Iris pigment epithelial cell (primary cell): ENCODE data around the gene CCDC183.
"Not testable (repeated sequence)": the region's sequence is repeated elsewhere in the genome, so short reads cannot be mapped to it uniquely, and the experiment has no call there.

Experiments used
- DNase-seq: peaks from one replicate; pipeline ENCODE4 v3.0.0-alpha.2; 2011; ENCODE audit warnings: low read depth

CCDC183 gene

DNA sequence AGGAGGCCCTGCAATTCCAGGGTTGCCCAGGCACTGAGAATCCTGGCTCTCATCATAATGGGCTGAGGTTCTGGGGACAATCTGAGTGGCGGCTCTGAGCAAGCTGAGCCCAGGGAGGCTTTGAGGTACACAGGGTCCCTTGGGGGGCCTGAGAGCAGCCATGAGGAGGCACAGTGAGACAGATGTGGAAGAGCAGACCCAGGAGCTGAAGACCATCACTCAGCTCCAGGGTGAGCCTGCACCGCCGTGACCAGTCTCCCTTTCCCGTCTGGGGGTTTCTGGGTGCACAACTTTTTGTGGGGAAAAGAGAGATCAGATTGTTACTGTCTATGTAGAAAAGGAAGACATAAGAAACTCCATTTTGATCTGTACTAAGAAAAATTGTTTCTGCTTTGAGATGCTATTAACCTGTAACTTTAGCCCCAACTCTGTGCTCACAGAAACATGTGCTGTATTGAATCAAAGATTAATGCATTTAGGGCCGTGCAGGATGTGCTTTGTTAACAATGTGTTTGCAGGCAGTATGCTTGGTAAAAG lies at the start of gene CCDC183:
TSS of gene CCDC183 (plus strand) at position 101 of the 537 bp plus-strand sequence. CDS start at position 161, 60 bp downstream.
- no peak for DNase-seq

DNA sequence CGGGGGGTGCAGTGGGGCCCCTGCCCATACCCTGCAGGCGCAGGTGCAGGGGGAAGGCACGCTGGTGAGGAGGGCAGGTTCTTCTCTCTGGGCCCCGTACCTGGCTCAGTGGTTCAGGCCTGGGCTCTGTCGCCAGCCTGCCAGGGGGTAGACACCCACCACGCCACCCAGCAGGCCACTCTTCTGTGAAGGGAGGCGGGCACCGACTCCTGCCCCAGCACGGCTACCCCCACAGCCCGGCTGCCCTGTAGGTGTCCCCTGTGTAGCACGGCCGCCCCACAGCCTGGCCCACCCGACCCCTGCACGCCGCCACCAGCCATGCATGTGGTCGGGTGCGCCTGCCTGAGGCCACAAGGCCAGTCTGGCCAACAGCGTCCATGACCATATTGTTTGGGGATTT lies 49.5 kb upstream of the CCDC183 start:
- DNase-seq = no peak

DNA sequence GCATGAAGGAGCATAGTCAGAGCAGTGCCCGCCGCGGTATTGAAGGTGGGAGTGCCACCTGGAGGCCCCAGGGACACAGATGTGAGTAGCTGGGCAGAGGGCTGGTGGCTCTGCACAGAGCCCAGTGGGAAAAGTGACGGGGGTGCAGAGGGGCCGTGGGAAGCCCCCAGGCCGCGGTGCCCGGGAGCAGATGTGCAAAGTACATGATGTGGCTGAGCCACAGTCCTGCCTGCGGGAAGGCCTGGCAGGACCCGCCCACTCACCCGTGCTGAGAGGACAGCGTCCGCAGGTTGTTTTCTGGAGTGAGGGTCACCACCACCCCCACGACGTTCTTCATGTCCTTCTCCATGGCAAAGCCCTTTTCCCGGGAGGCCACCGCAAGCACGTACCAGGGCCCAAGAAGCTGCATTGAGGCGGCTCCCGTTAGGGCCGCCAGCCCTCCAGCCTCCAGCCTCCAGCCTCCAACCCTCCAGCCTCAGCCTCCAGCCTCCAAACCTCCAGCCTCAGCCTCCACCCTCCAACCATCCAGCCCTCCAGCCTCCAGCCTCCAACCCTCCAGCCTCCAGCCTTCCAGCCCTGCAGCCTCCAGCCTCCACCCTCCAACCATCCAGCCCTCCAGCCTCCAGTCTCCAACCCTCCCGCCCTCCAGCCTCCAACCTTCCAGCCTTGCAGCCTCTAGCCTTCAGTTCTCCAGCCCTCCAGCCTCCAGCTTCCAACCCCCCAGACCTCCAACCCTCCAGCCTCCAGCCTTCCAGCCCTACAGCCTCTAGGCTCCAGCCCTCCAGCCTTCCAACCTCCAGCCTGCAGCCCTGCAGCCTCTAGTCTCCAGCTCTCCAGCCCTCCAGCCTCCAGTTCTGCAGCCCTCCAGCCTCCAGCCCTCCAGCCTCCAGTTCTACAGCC lies 48.7 kb upstream of the CCDC183 start:
- no peak for DNase-seq

DNA sequence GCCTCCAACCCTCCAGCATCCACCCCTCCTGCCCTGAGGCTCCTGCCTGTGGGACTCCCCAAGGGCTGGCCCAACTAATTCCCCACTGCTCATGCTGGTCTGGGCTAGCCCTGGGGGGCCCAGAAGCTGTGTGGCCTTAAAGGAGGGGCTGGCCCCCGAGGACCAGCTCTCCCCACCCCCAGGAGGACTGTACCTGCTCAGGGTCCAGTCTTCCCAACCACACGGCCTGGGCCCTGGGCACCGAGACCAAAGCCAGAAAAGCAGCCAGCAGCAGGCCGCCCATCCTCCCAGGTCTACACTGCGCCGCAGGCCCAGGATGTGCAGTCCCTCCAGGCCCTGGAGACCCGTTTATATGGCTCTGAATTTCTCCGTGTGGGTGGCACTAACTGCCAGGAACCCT lies 47.9 kb upstream of the CCDC183 start, which contains the start of gene LCN6:
TSS of gene LCN6 (minus strand) at position 325 of the 400 bp plus-strand sequence. CDS start at position 283, 42 bp downstream.
- no peak for DNase-seq

DNA sequence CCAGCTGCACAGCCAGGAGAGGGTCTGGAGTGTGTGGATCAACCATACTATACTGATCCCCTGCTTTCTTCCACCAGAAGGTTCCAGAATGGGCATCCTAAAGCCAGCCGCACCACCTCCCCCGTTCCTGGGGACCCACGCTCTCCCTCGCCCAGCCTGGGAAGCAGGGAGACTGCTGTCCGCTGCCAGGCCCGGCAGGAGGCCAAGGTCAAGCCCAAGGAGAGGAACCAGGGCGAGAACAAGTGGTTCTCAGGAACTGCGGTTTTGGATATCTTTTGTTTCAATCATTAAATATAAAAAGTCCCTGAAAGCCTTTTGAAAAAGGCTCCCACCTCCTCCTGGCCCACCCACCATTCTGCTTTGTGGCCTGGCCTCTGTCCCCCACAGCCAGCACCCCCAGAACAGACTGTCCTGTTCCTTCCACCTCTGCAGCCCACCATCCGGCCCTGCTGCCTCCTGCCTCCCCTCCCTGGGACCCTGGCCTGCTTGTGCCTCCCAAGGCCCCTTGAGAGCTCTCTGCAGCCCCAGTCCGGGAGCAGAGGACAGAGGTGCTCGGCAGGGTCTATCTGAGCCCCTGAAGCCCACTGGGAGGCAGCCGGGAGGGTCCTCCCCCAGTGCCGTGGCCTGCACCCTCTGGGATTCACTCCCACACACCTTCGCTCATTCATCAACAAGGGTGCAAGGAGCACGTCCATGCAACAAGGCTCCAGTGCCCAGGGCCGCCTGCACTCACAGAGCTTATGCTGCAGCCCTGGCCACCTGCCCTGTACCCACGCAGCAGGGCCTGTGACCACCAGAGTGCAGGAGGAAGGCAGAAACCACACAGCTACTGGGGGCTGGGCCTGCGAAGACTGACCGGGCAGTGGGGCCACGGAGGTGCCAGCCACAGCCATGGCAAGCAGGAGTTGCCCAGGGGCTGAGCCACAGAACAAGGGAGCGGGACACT lies 47.2 kb upstream of the CCDC183 start:
- no peak for DNase-seq

DNA sequence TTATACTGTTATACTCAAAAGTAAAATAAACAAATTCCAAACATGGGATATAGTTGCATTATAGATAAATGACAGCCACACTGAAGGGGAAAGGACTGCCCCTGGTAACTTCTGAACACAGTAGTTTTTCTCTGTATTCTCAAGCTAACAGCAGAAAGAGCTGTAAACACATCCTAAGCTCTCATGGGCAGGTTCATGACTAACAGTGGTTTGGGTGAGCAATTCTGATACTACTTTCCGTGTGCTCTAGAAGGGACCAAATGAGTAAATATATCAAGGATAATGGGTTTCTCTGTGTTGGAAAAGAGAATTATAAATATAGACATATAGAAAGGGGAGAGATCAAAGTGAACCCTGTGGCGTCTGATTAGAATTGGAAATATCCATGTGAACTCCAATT lies 45.6 kb upstream of the CCDC183 start:
- DNase-seq = peak; percentile 53

DNA sequence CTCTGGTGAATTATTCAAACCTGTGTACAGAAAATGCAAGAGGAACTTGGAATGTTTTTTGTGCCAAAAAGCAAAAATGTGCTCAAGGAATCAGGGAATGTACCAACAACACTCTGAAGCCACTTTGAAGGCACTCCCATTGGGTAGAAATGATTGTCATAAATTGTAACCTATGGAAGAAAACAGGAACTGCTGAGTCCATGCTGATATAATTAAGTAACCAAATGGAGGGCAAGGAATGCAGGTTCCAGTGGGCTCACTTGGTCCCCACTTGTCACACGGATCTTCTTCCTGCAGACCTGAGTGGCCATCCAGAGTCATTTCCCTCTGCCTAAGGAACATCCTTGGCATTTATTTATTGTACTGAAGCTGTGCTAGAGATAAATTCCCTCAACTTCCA lies 44.9 kb upstream of the CCDC183 start:
- no peak for DNase-seq

DNA sequence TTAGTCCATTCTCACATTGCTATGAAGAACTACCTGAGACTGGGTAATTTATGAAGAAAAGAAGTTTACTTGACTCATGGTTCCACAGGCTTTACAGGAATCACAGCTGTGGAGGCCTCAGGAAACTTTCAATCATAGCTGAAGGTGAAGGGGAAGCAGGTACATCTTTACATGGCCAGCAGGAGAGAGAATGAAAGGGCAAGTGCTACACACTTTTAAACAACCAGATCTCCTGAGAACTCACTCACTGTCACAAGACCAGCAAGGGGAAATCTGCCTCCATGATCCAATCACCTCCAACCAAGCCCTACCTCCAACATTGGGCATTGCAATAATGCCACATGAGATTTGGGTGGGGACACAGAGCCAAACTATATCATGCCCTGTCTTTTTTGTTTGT lies 44.3 kb upstream of the CCDC183 start:
- no peak for DNase-seq

DNA sequence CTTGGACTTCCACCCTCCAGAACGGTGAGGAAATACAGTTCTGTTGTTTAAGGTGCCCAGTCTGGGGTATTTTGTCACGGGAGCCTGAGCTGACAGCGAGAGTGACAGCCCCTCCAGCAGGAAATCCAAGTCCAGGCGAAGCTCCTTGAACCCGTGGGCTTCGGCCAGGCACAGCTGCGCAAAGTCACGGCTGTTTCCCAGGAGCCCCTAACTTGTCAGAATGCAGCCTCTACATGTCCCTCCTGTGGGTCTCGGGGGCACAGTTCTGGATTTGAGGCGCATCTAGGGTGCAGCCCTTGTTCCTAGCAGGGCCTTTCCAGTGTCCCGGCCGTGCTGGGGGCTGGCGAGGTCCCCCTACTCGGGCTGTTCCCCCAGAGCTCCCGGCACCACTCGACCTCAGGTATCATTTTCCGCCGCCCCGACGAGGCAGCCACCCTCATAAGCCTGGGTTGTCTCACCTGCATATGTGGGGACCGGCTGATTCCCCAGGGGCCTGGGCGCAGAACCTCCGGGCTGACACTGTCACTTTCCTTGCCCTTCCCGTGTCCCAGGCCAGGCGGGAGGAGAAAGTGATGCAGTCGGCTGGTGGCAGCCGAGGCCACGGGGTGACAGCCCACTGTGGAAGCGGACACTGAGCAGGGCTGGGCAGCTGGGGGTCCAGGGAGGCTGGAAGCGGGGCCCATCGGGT lies 42.6 kb upstream of the CCDC183 start:
- DNase-seq = no peak

DNA sequence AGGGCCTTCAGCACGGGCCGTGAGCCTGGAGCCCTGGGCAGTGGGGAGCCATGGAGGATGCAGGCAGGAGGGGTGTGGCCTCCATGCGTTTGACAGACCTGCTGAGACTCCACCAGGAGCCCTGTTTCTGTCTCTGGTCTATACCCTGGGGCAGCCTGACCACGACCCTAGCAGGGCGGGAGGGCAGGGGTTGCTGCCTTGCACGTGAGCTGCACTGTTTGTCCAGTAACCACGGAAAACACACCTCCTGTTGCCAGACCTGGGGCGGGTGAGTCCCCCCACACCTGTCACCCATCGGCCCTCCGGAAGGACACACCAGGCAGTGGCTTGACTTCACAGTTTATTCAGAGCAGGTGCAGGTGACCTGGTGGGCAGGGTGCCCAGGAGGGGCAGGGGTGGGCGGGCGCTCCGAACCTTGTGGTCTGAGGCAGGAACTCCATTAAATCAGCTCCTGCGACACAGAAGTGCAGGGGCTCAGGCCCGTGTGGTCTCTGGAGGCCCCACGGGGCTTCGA lies 42.0 kb upstream of the CCDC183 start:
- DNase-seq = no peak

DNA sequence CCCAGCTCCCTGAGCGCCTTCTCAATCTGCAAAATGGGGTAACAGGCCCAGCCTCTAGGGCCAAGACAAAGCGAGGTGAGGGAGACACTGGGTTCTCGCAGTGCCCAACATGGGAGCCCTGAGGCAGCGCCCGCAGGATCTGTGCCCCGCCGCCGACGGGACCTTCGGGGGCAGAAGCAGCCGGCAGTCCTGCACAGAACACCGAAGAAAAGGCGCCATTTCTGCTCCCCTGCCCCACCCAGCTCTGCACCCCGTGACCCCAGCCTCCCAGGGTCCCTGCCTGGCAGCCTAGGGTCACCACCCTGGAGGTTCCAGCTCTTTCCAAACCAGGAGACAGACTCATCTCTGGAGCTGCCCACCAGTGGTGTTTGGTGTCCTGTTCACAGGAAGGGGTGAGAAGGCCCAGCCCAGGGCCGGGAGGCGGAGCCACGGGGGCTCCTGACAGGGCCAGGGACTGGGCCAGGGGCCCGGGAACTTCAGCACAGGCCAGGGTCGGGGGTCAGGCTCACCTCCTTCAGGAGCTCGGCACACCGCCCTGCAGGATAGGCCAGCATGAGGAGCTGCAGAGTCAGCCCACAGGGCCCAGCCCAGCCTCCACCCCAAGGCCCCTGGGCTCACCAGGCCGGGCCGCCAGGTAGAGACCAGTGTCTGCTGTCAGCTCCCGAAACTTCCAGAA lies 41.4 kb upstream of the CCDC183 start:
- DNase-seq = no peak

DNA sequence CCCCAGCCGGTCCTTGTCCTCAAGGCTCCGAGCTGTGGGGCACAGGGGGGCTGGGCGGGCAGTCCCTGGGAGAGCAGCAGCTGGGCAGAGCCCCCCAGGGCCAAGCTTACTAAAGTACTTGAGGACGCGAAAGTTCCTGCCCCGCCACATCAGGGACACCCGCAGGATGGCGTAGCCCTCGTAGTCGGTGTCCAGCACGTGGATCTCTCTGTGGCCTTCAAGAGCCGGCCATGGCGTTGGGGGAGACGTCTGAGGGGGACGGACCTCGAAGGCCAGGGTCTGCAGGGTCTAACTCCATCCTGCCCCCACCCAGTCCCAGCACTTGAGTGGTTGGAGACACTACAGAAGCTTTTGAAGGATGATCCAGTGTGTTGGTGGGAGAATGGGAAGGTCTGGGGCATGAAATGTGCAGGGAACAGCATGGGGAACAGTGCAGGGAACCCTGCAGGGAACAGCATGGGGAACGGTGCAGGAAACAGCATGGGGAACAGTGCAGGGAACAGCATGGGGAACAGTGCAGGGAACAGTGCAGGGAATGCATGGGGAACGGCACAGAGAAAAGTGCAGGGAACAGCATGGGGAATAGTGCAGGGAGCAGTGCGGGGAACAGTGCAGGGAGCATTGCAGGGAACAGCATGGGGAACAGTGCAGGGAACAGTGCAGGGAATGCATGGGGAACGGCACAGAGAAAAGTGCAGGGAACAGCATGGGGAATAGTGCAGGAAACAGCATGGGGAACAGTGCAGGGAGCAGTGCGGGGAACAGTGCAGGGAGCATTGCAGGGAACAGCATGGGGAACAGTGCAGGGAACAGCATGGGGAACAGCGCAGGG lies 40.6 kb upstream of the CCDC183 start:
- DNase-seq = not testable (repeated sequence)

DNA sequence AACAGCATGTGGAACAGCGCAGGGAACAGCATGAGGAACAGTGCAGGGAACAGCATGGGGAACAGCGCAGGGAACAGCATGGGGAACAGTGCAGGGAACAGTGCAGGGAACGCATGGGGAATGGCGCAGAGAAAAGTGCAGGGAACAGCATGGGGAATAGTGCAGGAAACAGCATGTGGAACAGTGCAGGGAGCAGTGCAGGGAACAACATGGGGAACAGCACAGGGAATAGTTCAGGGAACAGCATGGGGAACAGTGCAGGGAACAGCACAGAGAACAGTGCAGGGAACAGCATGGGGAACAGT lies 40.1 kb upstream of the CCDC183 start:
- DNase-seq = no peak

DNA sequence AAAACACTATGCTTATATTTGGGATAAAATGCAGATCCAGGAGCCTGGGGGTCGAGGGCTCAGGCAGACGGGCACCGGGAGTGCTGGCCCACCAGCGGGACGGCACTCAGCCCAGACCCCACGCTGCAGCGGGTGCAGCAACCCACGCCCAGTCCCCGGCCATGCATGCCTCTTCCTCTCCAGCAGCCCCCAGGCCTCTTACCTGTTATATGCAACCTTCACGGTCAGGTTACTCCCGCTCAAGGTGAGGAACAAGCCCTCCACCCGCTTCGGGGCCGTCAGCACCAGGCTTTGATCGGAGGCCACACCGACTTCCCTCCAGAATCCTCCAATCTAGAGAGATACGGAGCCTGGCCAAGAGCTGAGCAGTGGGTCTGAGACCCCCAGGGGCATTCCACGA lies 39.3 kb upstream of the CCDC183 start:
- no peak for DNase-seq

DNA sequence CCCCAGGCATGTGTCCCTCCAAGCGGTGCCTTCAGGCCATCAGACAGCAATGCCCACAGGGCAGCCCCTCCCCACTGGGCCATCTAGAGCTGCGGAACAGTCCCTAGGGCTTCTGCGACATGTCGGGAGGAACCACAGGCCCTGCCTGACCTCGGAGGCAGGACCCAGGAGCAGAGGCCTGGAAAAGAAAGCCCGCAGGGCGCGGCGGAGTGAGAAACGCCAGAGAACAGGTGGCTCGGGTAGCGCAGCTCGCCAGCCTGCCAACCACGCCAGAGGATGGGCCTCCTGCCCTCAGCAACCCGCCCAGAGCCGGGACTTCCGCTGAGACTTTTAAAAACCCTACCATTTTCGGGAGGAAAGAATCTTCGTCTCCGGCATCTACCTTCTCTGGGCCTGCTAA lies 38.8 kb upstream of the CCDC183 start:
- no peak for DNase-seq

DNA sequence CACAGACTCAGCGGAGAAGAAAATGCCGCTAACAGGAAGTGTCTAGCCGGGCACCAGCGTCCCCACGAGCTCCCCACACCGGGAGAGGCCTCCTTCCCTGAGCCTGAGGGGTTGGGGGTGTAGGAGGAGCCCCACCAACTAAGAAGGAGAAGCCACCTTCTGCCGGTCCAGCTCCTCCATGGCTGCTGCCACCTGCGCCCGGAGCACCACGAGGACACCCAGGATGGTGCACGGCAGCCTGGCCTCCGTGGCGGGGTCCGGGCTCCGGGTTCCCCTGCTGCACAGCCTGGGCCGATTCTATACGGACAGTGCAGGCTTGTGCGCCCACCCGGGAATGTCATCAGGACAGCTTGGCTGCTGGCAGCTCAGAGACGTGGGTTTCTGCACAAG lies 38.4 kb upstream of the CCDC183 start:
- DNase-seq = no peak

DNA sequence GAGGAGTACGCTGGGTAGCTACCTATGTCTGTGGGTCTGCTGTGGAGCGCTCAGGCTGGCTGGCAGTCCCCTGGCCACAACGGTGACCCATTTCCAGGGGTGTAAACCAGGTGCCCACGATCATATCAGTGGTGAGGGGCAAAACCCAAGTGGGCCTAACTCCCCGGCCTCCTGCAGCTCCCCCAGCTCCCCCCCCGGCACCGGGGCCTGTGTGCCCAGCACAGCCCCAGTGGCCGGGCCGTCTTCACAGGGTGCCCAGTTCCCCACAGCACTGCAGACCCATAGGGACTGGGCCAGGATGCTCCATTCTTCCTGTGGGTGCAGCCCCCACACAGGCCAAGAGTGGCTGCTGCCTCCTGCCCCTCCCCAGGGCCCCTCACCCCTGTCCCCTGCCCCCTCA lies 37.1 kb upstream of the CCDC183 start:
- no peak for DNase-seq

DNA sequence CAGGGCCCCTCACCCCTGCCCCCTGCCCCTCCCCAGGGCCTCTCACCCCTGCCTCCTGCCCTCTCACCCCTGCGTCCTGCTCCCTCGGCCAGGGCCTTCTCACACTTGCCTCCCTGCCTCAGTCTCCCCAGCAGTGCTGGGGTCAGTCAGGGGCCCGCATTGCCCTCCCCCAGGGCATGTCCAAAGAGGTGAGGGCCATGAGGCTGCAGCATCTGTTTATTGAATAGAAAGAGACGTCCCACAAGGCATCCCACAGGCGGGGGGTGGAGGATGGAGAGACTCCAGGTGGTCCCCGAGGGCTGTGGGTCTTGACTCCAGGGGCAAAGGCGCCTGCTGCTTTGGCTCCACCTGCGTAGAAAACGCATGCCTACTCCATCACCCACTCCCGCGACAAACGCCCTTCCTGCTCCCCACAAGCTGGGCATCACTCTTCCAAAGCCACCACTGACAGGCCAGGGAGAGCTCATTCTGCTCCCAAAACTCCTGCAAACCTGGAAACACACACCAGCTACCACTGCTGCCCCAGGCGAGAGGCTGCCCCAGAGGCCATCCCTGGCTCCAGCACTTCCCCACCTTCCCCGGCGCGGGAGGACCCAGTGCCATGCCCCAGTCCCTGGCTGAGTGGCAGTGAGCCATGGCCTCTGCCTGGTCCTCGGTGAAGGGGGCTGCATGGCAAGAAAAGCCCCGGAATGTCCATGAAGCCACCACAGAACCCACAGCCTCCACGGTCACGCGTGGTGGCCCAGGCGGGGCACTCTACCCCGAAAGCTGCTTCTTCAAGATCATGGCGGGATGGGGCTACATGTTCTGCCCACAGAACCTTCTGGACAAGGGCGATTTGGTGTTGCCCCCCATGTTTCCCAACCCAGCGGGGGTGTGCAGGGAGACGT lies 36.5 kb upstream of the CCDC183 start:
- no peak for DNase-seq

DNA sequence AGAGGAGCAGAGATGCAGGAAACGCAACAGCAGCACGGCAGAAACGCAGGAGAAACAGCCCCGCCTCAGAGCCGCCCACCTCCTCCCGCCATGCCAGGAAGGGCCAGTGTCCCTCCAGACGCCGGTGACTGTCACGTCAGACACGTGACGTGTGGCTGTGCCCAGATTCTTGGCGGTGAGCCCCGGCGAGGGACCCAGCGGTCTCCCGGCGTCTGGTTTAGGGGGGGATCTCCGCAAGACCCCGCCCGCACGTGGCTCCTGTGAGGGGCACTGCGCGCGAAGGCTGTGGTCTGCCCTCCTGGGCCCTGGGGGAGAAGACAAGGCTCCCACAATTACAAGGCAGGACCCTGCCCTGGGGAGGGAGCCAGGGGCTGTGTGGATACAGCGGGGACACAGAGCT lies 35.7 kb upstream of the CCDC183 start:
- DNase-seq = no peak
